RPMI7951 (cell line): ENCODE data around the gene RUNX1. TPM values are rescaled to one million over a fixed set of nuclear protein-coding genes. Genes with fewer than 3 reads are reported as not detected.

Experiments used
- DNase-seq: peaks from one replicate; pipeline ENCODE4 v3.0.0-alpha.2; 2012; ENCODE audit warnings: low read depth
- total RNA-seq: library from RNA; depleted of rRNA; stranded (reverse); fragments of >200 nt; shearing (Covaris generic); gene quantifications from 2 replicates; pipeline ENCODE4 v1.2.3, GENCODE V29; 2014; rRNA removed

The RUNX1 gene
- total RNA-seq: 6.5 and 13.8 TPM in 2 replicates

DNA sequence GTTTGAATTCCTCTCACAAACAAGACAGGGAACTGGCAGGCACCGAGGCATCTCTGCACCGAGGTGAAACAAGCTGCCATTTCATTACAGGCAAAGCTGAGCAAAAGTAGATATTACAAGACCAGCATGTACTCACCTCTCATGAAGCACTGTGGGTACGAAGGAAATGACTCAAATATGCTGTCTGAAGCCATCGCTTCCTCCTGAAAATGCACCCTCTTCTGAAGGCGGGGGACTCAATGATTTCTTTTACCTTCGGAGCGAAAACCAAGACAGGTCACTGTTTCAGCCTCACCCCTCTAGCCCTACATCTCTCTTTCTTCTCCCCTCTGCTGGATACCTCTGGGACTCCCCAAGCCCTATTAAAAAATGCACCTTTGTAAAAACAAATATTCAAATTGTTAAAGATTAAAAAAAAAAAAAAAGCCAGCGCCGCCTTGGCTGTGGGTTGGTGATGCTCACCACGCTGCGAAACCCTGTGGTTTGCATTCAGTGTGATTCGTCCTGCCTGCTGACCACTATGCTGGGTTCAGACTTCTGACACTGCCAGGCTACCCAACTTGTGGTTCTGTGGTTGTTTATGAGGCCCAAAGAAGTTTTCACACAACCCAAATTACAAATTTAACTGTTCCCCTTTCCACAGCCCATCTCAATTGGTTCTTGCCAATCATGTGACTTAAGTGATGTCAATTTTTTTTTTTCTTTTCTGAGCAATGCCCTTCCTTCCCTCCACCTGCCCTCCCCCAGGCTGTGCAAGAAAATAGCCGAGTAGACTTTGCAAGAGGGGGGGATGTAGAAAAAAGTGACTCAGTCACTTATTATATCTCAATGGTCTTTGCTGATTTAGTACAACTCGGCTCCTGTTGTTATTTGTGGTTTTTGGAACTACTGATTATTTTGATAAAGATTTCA is at the start of gene RUNX1:
Gene RUNX1 (minus strand): TSS at position 597 of the 912 bp plus-strand sequence.
- peak; percentile 95 for DNase-seq

DNA sequence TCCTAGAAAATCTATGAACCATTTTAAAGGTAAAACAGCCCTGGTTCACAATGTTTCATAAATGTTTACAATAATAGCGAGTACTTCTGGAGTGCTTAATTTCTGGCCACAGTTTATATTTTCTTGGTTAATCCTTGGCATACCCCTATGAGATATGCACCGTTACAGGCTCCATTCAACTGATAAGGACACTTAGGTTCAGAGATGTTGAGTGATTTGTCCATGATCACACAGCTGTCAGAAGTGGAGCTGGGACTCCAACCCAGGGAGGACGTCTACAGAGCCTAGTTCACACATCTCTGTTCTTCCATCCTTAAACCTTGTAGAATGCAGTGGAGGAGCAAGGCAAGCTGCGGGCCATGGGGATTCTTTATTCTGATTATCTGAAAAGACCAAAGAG is 48.4 kb upstream of the RUNX1 start:
- DNase-seq: no peak

DNA sequence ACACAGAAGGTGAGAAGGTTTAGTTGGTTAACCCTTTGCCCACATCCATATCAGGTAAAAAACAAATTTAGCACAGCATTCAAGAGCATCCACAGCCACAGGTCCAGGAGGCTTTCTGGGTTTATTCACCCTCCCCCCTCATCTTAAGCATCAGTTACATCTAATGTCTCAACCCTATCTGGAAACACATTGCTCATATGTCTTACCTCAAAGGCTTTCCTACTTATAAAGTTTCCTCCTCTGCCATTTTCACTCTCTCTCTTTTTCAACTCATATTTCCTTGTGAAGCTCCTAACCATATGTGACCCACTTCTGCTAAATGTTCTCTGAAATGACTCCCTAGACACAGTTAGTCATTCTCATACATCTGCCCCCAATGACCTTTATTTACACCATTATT is 47.9 kb upstream of the RUNX1 start:
- DNase-seq: no peak

DNA sequence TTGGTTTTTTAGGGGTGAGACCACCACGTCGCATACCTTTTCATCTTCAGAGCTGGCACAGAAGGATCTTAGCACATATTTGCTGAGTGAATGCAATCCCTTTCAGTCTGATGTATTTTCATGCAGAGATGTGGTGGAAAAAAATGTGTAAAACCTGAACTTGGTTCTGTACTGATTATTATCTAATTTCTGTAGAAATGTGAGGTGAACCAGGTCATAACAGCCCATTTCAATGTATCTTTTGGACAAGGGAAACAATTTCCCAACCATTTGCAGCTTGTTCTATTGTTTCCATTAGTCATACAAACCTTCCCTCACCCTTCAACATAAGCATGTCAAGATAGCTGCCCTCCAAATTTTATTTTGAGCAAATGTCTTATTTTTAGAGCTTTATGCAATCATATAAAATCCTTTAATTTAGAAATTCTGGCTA is 46.8 kb upstream of the RUNX1 start:
- no peak for DNase-seq

GRCh38 chr21:35093514-35093913 is 44.4 kb upstream of the RUNX1 start:
- DNase-seq: no peak

- no peak for DNase-seq
Measured at GRCh38 chr21:35091496-35091895, 42.4 kb upstream of the RUNX1 start.

DNA sequence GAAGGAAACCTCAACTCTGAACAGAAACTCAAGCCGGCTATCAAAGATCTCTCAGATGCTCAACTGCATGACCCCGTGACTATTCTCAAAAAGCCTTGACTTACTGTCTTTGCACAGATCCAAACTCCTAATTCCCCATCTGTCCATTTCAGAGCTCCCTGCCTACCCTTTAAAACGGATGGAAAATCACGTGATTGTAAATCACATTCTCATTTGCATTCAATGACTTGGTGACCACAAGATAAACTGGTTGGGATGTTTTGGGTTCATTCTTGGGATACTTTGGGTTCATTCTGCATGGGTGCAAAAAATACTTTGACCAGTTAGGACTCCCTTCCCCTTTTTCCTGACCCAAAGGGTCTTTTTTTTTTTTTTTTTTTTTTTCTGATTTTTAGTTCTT is 41.3 kb upstream of the RUNX1 start:
- DNase-seq: no peak

DNA sequence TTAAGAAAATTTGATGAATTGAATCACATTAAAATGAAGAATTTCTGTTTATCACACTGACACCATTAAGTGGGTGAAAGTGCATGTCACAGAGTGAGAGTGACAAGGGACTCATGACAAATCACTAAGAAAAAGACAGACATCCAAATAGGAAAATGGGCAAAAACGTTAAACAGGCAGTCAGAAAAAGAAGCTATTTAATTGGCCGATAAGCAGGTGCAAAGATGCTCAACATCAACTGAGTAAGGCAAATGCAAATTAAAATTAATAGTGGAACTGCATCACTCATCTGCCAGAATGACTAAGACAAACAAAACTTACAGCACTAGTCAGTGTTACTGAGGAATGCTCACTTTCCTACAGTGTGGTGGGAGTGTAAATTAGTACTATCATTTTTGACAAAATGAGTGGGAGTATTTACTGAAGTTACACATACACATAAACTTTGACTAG is 39.2 kb upstream of the RUNX1 start:
- DNase-seq: no peak

- peak; percentile 91 for DNase-seq
Measured at GRCh38 chr21:35086357-35086756, 37.3 kb upstream of the RUNX1 start.

DNA sequence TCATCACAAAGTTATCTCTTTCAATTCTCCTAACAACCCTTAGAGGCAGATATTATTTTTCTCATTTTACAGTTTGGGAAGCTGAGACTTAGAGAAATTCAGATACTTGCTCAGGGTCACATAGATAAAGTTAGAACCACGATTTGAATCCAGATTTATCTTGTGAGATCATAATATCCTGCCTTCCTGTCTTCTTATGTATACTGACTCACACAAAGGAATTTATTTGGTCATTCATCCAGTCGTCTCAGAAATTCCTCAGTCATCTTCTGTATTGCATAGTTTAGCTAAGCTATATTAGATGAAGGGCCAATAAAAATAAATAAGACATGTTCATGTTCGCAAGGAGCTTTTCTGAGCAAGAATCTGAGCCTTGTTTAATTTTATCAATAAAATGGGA is 35.8 kb upstream of the RUNX1 start:
- peak; percentile 86 for DNase-seq

- DNase-seq: no peak
Measured at GRCh38 chr21:35083246-35083645, 34.1 kb upstream of the RUNX1 start.

DNA sequence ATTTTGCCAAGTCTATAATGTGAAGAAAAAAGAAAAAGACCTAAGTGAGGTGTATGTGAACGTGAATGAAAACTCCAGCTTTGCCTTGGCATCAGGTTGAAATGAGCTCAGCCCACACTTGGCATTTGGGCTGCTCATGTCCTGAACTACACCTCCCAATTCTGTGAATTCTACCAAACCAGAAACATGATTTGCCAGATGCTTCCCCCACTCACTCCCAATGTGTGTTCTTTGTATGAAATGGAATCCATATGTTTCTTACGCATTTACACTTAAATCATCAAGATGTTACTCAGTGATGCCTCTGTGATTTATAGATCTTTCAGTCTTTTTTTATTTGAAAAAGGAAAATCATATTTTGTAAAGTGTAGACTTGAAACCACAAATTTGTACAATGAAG is 32.8 kb upstream of the RUNX1 start:
- DNase-seq: no peak

- no peak for DNase-seq
Measured at GRCh38 chr21:35079181-35079580, 30.1 kb upstream of the RUNX1 start.

- peak; percentile 33 for DNase-seq
Measured at GRCh38 chr21:35077975-35078374, 28.9 kb upstream of the RUNX1 start.

- DNase-seq: peak; percentile 31
Measured at GRCh38 chr21:35077466-35077865, 28.4 kb upstream of the RUNX1 start.

GRCh38 chr21:35075546-35075945 is 26.4 kb upstream of the RUNX1 start:
- peak; percentile 81 for DNase-seq

DNA sequence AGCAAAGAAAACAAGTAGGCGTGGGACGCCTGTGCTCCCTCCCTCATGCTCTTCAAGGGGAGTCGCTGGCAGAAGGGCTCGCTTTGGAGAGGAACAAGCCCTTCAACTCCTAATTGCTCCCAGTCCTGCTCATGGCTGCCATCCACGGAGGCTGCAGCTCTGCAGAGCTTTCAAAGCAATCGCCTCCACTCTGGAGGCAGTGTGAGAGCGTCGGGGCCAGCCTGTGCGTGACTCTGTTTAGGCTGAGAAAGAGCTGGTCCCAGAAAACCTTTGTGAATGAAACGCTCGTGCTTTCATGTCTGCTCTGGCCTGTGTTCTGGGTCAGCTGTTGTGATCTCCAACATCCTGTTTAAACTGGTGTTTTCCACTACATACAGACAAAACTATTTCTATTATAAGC is 23.9 kb upstream of the RUNX1 start:
- no peak for DNase-seq

DNA sequence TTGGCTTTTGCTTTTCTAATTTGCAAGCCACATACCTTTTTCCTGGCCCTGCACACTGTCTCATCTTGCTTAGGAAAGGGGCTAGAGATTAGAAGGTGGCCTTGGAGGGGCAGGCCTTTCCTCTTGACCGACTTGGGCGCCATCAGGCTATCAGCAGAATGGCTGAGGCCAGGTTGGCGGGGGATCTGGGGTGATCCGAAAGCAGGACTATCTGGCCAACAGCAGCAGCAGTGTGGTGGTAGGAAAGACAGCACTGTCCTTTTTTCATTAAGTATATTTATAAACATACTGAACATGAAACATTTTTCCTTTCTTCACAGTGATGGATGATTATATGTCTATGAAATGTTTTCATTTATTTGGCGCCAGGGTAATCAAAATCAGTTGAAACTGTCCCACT is 23.5 kb upstream of the RUNX1 start:
- no peak for DNase-seq

GRCh38 chr21:35071347-35071746 is 22.2 kb upstream of the RUNX1 start:
- peak; percentile 62 for DNase-seq

DNA sequence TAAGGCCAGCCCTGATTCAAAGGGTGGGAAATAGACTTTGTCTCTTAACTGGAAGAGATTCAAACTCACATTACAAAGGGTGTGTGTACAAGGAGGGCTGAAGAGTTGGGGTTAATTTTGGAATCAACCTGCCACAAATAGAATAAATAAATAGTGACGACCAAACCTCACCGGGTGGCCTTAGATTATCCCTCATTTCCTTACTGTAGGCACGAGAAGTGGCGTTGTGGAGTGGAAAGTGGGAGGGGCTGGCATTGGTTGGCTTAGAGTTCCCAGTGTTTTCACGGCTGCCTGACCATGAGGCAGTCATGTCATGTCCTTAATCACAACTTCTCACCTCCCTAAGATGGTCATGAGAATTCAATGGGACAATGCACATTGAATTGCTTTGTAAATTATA is 21.3 kb upstream of the RUNX1 start:
- DNase-seq: no peak

DNA sequence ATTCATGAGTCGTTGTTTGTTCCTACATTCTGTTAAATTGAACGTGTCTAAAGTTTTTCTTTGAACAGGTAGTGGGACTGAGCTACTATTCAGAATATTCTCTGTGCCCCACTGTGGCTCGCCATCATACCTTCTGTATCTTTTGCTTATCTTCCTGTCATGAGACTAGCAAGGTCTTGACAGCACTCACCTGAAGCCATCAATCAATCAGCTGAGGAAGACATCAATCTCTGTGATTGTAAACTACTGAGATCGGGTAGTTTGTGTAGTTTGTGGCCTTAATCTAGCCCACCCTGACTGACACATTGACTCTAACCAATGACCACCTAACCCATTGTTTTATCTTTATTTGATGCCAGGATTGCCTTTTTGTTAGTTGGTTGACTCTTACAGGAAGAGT is 17.7 kb upstream of the RUNX1 start:
- DNase-seq: no peak

GRCh38 chr21:35063428-35064172 is 14.5 kb upstream of the RUNX1 start:
- no peak for DNase-seq

- DNase-seq: no peak
Measured at GRCh38 chr21:35062016-35062415, 12.9 kb upstream of the RUNX1 start.
